Astrocyte (in vitro differentiated cells and primary cell): ENCODE results near the gene DAZAP2.

ENCODE experiments used
- EZH2 ChIP-seq: IDR thresholded peaks from 2 replicates; pipeline ENCODE4 v1.6.1; 2012; ENCODE audit warnings: mild to moderate bottlenecking, low read length, inconsistent platforms; ENCODE audit not compliant: insufficient read depth
- TF ChIP-seq, protein P1 (sequence below): IDR thresholded peaks from 2 replicates; pipeline ENCODE4 v1.5.1; 2011; ENCODE audit warnings: low read depth, mild to moderate bottlenecking, inconsistent platforms, low read length, moderate library complexity; ENCODE audit not compliant: insufficient read depth

DNA sequence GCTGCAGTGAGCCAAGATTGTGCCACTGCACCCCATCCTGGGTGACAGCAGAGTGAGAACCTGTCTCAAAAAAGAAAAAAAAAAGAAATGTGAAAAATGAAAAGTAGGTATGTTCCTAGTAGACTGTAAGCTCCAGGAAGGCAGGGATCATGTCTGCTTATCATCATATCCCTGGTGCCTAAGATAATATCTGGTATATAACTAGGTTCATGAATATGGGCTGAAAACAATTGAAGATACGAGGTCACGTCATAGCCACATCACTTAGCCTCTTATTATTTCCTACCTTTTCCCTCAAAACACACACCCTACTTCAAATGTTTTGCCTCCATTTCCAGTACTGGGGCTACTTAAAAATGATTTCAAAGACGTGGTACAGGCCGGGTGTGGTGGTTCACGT, 23.7 kb upstream of the DAZAP2 start:
- TF ChIP-seq, protein P1, sequence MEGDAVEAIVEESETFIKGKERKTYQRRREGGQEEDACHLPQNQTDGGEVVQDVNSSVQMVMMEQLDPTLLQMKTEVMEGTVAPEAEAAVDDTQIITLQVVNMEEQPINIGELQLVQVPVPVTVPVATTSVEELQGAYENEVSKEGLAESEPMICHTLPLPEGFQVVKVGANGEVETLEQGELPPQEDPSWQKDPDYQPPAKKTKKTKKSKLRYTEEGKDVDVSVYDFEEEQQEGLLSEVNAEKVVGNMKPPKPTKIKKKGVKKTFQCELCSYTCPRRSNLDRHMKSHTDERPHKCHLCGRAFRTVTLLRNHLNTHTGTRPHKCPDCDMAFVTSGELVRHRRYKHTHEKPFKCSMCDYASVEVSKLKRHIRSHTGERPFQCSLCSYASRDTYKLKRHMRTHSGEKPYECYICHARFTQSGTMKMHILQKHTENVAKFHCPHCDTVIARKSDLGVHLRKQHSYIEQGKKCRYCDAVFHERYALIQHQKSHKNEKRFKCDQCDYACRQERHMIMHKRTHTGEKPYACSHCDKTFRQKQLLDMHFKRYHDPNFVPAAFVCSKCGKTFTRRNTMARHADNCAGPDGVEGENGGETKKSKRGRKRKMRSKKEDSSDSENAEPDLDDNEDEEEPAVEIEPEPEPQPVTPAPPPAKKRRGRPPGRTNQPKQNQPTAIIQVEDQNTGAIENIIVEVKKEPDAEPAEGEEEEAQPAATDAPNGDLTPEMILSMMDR = no peak
- TF ChIP-seq EZH2 = no peak
